ENCODE results near the gene EID3.
"Not testable (repeated sequence)": the region's sequence is repeated elsewhere in the genome, so short reads cannot be mapped to it uniquely, and the experiment has no call there.

Gene EID3

GRCh38 chr12:104314242-104314614, 10.7 kb downstream of the EID3 start:
- no peak for DNase-seq

- DNase-seq = no peak
These were observed 12.0 kb downstream of the EID3 start for GRCh38 chr12:104315326-104316224.

- DNase-seq = no peak
These were observed 13.4 kb downstream of the EID3 start for GRCh38 chr12:104316936-104317335.

GRCh38 chr12:104317538-104318210, 14.1 kb downstream of the EID3 start:
- DNase-seq = no peak

GRCh38 chr12:104319028-104319427, 15.5 kb downstream of the EID3 start:
- no peak for DNase-seq

- DNase-seq = no peak
These were observed 16.5 kb downstream of the EID3 start for GRCh38 chr12:104319918-104320626.

GRCh38 chr12:104320627-104321024, 17.1 kb downstream of the EID3 start:
- no peak for DNase-seq

- DNase-seq = no peak
These were observed 18.4 kb downstream of the EID3 start for GRCh38 chr12:104321949-104322348.

GRCh38 chr12:104322533-104322932, 19.0 kb downstream of the EID3 start:
- DNase-seq = not testable (repeated sequence)

GRCh38 chr12:104323899-104324298, 20.4 kb downstream of the EID3 start:
- no peak for DNase-seq

GRCh38 chr12:104328278-104328677, 24.7 kb downstream of the EID3 start:
- not testable (repeated sequence) for DNase-seq

GRCh38 chr12:104328790-104329189, 25.3 kb downstream of the EID3 start:
- no peak for DNase-seq

GRCh38 chr12:104329707-104330532, 26.4 kb downstream of the EID3 start:
- DNase-seq = no peak

- DNase-seq = no peak
These were observed 27.8 kb downstream of the EID3 start for GRCh38 chr12:104331376-104331775.

- not testable (repeated sequence) for DNase-seq
These were observed 28.7 kb downstream of the EID3 start for GRCh38 chr12:104332273-104332672.

- no peak for DNase-seq
These were observed 30.2 kb downstream of the EID3 start for GRCh38 chr12:104333692-104334255.

- DNase-seq = no peak
These were observed 31.0 kb downstream of the EID3 start for GRCh38 chr12:104334581-104334980.

- DNase-seq = no peak
These were observed 32.6 kb downstream of the EID3 start for GRCh38 chr12:104336115-104336514.

- no peak for DNase-seq
These were observed 33.6 kb downstream of the EID3 start for GRCh38 chr12:104337030-104337558.

GRCh38 chr12:104339663-104340062, 36.1 kb downstream of the EID3 start:
- no peak for DNase-seq

GRCh38 chr12:104340177-104340576, 36.6 kb downstream of the EID3 start:
- DNase-seq = no peak
